Stromal cell of bone marrow (primary cell): ENCODE results near the gene FHIT.

ENCODE experiments used
- DNase-seq: peaks from one replicate; pipeline ENCODE4 v3.0.0-alpha.2; 2012; ENCODE audit warnings: low read depth

Gene FHIT

DNA sequence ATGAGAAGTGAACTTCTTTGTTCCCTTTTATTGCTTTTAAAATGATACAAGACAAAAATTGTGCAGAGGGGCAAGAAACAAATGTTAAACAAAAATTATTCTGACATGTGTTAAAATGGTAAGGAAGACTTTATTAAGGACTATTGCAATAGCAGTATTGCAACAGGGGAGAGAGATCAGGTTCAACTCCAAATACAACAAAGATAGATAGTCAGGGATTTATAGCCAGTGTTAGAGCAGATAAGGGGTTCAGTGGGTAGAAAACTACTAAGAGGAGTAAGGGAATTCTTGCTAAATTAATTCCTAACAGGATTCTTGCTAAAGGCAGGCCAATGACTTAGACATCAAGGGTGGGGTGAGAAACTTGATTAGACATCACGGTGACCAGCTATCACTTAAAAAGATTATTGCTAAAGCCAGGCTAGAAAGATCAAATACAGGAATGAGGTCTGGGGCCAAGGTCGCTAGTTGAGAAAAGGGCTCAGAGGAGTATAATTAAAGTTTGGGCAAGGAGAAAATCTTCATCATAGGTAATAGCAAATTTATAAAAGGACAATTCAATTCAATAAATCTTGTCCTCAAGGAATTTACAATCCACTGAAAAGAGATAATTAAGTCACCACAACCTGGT is 81.5 kb downstream of the FHIT start:
- DNase-seq, result no peak

DNA sequence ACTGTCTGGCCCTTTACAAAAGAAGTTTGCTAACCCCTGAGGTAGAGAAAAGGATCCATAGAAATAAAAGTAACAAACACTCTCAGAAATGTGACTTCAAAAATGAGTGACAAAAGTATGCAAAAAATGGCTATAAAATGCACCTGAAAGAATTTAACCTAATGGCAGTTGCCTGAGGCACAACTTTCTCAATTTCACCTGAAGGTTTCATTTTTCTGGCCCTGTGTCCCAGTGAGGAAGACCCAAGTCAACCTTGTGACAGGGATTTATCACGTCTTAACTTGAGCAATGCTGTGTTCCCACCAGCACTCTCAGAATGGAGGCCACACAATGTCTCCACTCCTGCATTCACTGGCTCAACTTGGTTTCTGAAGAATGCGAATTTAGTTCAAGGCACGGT is 83.0 kb downstream of the FHIT start:
- no peak for DNase-seq

DNA sequence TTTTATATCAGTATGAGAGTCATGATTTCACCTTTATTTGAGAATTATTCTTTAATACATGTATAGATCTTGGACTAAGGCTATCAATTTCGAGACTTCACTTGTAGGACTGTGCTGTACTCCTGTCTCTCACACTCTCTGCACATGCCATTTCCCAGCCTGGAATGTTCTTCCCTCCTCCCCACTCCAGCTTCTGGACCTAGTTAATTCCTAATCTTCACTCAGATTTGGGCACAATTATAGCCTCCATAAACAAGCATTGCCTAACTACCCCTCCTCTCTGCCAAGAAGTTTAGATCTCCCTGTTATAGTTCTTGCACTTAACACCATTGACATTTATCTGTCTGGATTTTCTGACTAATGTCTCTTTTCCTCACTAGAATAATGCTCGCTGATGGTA is 88.3 kb downstream of the FHIT start:
- no peak for DNase-seq

DNA sequence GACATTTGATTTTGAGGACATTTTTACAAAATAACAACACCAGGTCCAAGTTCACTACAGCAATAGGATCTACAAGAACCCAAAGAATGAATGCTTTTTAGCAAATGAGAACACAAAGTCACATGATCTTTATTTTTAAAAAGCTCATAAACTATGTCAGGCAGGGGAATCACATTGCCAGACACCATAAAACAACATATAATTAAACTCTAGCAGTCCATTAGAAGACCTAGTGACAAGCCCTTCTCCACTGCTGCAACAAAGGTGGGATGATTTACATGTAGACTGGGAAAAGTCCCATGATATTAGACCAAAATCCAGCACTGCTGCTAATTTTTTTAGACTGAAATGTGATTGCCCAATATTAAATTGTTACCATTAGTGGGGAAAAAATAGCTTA is 92.6 kb downstream of the FHIT start:
- no peak for DNase-seq

DNA sequence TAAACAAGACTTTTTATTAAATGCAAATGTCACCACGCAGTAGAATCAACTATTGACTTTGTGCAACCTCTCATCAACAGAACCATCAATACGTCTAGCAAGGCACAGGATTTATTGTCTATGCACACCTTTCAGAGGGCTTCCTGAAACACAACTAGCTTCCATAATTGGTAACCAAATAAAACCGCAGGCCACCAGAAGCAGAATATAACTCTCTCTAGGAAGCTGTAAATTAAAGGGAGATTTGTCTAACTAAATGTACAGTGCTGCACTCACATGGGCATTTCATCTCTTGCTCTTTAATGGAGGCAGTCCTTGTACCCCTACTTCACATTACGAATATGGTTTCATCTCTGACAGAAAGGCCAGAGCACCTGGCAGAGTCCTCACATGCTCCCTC is 93.0 kb downstream of the FHIT start:
- DNase-seq, result no peak

DNA sequence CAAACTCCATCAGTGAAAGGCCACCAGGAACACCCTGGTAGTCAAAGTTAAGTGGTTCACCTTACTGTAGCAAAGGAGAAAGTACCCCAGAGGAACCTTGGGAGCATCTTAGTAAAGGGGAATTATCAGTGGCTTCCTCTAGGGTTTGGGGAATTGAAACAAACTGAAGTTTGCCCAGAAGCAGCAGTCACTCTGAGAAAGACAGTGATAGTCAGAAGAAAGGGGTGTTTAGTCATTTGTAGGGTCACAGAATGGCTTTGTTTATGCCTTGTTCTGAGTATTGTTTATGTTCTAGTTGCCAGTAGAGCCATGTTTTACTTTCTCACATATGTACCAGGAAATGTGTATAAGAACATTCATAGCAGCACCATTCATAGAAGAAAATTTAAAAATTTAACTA is 93.8 kb downstream of the FHIT start:
- DNase-seq, result no peak

DNA sequence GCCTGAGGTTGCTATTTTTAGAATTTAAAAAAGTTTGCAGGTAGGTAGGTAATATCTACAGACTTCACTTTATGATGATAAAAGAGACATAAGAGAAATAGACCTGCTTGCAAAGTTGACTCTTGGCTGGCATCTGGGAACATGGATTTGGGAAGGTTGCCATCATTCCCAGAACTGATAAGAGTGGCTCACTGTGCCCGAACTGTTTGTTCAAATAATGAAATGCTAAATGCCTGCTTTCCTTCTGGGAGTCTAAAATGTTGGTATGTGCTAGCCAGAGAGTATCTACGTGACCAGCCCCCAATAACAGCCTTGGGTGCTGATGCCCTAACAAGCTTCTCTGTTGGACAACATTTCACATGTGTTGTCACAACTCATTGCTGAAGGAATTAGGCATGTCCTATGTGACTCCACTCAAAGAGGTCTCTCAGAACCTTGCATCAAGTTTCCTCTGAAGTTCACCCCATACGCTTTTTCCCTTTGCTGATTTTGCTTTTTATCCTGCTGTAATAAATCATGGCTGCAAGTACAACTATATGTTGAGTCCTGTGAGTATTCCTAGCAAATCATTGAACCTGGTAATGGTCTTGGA is 95.5 kb downstream of the FHIT start:
- DNase-seq, result no peak

DNA sequence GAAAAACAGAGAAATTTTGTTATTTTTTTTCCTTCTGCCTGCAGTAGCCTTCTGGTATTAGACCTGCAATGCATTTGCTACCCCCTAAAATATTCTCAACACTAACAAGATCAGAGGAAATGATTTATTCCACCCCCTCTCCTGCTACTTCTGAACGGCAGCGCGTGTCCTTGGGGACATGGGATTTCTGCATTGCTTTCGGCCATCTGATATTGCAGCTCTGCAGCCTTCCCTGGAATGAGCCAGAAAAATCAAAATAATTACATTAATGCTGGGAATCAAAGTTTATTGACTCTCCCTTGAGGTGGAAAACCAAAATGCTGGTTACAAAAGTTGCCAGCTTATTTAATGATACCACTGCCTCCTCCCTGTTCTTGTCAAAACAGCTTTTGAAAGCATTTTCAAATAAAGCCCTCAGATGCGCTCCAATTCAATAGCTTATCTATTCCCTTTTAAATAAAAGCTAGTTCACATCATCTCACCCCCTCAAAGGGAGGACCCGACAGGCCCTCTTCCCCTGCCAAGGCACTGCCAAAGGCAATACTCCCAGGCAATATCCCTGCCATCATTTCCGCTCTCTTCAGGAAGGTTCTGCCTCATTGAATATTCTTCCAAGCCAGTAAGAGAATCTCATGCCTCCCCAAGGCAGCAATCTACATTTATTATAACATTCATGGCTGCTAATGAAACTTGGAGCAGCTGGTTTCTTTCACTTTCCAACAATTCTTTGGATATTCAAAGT is 96.6 kb downstream of the FHIT start:
- no peak for DNase-seq

DNA sequence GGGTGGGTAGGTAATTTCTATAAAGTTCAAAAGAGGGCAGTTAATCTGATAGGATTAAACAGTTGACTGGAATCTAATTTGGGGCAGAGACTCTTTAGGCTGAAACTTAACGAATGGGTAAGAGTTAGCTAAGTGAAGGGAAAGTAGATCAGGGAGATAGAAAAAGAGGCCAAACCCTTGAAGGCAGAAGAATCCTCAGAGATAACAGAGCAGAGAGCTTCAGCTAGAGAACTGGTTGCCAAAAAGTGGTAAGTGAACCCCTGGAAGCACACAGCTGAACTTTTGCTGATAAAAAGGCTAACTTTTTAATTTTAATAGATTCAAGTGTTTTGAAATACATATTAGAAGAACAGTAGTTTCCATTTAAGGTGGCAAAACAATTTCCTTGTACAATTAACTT is 99.2 kb downstream of the FHIT start:
- DNase-seq, result no peak

DNA sequence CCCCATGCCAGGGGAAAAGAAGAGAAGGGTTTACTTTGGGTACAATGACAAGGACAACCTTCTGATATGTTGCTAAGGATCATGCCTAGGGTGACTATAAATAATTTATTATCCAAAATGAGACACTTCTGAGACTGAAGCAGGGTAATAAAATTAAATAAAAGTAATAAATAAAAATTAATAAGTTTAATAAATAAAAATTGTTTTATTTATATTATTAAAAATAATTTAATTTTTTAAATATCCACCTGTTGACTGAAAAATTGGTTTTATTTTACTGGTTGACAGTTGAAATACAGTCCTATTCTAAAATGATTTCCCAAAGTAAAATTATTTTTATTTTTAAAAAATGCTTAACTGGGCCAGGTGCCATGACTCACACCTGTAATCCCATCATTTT is 102.0 kb downstream of the FHIT start:
- DNase-seq, result no peak

DNA sequence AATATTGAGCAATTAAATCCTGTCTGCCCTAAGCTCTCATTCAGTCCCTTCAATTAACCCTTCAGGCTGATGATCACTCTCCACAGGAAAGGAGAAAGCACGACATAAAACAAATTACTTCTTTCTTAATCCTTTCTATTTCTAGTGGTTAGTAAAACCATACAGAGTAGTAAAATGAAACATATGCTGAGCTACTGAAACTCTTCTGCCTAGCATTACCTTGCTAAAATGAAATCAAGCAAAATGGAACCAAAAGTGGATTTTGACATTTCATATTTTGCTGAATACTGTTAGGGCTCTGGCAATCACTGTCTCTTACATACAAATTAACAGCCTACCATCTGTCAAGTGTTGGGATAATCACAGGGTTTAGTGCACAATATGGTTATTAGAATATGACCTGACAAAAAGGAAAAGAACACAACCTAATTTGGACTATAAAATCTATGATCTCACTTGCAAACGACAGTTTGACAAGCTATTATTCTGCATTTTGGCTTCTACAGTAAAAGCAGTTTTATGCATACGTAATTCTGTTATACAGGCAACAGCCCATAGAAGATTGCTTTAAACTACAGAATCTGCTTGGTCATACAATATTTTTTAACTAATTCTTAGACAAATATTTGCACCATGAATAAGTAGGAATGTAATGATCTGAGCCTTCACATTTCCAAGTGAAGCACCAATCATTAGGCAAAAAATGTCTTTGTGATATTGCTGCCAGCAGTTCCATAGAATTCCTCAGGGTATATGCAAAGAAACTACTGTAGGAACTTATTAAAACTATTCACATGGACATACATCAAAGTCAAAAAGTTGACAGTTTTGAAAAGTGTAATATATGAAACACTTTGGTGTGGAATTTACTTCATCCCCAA is 105.0 kb downstream of the FHIT start:
- DNase-seq, result no peak

DNA sequence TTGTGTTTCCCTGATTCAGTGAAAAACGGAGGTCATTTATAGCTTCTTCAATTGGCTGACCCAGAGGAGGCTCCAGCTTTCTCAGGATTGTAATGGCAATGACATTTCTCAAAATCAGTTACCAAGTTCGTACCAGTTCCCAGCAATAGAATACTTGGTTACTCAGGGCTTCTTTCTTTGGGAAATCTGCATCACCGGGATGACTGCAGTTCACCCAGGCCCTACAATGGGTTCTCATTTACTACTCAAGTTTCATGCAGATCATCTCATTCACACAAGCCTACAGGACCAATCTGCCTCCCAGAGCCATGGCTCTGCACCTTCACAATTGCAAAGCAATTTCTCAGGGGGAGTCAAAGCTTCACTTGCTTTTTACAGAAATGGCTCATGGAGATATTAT is 109.6 kb downstream of the FHIT start:
- DNase-seq, result no peak

DNA sequence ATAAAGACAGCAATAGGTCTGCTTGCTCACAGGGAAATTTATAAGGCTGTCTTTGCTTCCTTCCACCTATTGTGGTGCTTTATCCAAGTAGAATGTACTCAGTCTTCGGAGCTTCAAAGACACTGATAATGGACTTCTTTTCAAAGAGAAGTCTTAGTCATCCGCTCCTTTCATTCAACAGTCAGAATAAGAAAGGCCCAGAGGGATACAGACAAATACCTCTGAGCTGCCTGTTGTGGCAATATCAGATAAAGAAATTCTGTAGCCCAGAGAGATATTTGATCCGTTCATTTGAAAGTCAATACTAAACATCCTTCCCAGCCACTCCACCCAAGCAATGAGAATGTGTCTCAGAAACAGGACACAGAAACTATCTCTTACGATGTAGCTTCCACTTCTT is 110.0 kb downstream of the FHIT start:
- DNase-seq, result no peak

DNA sequence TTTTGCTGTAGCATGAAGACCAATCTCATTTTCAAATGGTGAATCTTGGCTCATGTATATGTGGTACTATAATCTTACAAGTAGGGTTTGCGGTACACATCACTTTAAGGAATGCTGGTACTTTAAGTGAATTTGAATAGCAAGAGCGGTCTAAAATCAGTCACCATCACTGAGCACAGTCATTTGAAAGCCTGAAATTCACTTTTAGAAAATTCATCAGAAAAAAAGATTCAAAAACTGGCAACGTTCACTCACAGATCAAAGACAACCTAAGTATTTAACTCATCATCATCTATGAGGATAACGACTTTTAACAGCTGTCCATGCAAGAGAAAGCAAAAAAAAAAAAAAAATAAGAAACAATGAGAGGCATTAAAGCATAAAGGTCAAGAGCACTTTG is 111.6 kb downstream of the FHIT start:
- DNase-seq, result no peak

DNA sequence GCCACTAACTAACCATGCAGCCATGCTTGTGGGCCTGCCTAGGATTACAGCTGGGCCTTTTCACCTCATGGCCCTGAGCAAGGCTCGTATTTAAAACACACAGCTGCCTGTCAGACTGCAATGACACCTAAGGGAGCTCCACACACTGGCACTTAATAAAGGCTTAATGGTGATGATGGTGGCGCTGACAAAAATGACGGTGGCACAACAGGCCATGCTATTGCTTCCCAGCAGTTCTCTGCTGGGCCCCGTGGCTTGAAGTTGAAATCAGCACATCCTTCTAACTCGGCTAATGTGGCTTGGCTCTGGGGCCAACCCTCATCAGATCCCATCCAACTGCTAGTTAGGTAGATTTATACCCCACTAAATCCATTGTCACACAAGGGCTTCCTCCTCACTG is 112.9 kb downstream of the FHIT start:
- DNase-seq, result no peak

DNA sequence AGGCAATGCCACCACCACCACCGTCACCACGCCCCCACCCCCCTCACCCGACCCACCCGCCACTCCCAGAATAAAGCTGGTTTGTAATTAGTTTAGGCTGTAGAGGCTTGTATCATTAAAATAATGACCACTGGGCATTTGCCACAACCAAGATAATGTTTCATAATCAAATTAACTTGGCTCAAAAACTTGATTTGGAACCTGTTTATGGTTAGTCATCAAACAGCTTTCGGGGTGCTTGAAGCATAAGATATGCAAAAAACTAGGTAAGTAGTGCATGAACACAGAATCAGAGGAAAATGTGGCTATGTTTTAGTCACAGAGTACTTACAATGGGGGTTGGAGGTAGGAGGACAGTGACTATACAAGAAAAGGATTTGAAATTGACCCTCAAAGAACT is 115.1 kb downstream of the FHIT start:
- no peak for DNase-seq

DNA sequence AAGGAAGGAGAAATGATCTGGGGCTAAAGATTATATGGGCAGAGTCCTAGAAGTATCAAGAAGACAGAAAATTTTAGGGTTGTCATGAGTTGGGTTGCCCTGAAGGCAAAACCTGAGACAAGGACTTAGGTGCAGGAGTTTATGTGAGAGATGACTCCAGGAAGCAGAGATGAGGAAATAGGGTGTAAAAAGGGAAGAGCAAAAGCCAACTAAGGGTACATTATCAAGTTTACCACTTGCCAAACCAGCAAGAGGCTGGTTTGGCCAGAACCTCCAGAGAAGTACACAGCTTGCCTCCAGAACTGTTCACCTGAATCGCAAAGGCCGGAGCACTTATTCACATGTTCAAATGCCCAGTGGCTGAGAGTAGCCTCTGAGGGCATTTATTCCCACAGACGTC is 116.7 kb downstream of the FHIT start:
- no peak for DNase-seq

DNA sequence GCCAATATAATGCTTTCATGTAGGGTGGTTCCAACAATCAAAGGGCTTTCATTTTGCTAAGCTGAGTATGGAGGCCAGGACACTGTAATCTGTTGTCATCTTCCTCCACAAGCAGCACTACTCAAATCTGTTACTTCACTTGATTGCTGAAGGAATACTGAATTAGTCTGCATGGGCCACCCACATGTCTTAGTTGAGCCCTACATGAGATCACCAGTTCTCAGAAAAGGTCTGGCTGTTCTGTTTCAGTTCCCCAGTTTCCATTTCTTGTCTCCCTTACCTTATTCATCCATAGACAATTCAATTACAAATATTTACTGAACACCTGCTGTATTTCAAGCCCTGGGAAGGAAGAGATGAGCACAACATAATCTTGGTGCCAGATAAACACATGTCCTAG is 119.2 kb downstream of the FHIT start:
- DNase-seq, result no peak

DNA sequence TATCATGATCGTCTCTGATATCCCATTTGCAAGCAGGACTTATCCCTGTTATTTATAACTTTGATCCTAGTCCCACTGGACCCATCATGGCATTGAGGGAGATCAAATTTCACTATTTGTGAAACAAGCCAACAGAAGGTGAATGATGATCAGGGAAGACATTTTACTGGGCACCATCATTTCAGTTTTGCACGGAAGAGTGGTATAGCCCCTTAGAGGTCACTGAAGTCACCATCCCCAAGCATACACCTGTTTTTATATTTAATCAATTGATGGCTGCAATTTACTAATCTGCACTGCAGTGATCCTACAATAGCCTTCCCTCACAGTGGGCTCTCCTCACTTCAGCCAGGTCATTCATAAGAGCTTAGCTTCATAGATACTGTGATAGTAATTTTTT is 132.4 kb downstream of the FHIT start:
- DNase-seq, result no peak

DNA sequence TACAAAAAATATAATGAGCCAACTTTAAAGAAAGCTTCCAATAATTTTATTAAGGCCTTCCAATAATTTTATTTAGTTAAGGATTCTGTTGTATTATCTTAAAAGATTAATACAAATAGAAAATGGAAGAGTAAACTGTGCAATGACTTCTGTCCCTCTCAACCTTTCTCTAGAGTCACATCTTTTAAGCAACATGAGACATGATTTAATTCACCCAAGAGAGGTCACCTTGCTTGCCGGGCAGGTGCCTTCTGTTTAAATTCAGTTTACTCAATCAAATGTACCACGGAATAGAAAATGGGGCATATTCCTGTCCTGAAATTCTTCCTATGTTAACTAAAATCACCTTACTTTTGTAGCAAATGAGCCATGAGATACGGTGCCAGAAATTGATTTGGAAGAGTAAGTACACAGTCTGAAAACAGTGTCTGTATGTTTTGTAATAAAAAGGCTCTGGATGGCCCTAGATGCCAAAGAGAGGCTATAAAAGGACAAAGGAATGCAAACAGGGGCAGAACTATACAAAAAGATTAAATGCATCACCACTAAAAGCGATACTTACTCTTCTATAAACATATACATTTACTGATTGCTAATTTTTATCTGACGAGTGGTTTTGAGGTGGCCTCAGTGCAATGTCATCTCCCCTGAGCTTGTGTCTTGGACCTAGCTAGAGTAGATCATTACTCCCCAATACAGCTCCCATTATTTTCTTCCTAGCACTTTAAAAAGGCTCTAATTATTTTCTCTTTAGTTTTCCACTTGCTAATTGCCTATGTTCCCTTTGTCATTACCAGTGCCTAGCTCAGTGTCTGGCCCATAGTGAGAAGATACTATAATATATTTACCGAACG is 134.0 kb downstream of the FHIT start:
- no peak for DNase-seq

DNA sequence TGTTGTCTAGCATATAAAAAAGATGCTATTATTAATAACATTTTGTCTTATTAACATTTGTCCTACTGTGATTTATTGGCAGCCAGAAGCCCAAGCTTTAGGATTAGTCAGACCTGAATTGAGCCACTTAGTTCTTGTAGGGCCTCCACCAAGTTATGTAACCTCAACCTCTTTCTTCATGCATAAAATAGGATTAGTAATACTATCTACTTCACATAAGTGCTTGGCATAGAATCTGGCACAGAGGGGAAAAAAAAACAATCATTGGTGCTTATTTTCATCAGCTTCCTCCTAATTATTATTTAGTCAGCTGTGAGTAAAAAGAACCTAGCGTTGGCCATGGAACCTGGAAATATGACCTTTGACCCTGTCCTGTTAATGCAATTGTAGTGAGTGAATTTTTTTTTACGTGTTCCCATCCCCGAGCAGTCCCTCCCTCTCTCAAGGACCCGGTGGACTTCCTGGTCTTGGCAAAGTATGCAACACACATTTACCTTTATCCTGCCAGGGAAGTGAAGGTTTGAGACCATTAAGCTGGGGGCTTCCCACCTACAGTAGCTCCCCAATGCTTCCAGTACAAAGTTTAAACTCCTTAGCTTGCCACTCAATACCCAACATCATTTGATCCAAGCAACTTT is 136.8 kb downstream of the FHIT start:
- no peak for DNase-seq
